ENCODE data around the gene PUS1. TPM values are rescaled to one million over a fixed set of nuclear protein-coding genes. Genes with fewer than 3 reads are reported as not detected.

PUS1 gene
- polyA plus RNA-seq, 1 experiment: 11.4 TPM

DNA sequence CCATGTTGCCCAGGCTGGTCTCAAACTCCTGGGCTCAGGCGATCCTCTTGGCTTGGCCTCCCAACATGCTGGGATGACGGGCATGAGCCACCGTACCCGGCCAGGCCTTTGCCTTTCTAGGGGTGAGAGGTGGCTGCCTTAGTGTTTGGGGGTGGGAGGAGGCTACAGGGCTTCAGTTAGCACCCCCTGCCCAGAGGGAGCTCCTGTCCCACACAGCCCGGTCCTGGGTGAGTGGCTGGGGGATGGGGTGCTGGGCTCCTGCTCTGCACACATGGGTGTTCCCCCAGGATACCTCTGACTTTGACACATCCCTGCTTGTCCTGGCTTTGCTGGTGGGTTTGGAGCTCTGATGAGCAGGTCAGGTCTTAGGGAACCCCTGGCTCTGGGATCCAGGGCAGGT is 24.7 kb upstream of the PUS1 start:
- Histone ChIP-seq H3K4me3 (ENCODE audit: low read depth, low read length) (no peak overlapping the region), H3K27ac (ENCODE audit: low read depth, low read length) (no peak overlapping the region), H3K27me3 (ENCODE audit: control insufficient read depth, insufficient read depth, low read length) (no peaks in the 10 kb centered on the region), H3K9me3 (ENCODE audit: control insufficient read depth, insufficient read depth, low read length) (no peaks in the 10 kb centered on the region; the same call in 1 of the 2 replicates)
- TF ChIP-seq, protein P1, sequence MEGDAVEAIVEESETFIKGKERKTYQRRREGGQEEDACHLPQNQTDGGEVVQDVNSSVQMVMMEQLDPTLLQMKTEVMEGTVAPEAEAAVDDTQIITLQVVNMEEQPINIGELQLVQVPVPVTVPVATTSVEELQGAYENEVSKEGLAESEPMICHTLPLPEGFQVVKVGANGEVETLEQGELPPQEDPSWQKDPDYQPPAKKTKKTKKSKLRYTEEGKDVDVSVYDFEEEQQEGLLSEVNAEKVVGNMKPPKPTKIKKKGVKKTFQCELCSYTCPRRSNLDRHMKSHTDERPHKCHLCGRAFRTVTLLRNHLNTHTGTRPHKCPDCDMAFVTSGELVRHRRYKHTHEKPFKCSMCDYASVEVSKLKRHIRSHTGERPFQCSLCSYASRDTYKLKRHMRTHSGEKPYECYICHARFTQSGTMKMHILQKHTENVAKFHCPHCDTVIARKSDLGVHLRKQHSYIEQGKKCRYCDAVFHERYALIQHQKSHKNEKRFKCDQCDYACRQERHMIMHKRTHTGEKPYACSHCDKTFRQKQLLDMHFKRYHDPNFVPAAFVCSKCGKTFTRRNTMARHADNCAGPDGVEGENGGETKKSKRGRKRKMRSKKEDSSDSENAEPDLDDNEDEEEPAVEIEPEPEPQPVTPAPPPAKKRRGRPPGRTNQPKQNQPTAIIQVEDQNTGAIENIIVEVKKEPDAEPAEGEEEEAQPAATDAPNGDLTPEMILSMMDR (IDR thresholded peaks at IDR 0.05; ENCODE audit: low read depth, low read length): no peak
- DNase-seq (ENCODE audit: low read depth, low spot score): no peak
- ChIA-PET CTCF (no interaction called here), POLR2A (no interaction called here)

GRCh38 chr12:131905081-131905629 is 23.9 kb upstream of the PUS1 start:
- no peak for DNase-seq (ENCODE audit: low read depth, low spot score)
- CTCF ChIA-PET: no interaction called here
- POLR2A ChIA-PET: no interaction called here

GRCh38 chr12:131905630-131906091 is 23.4 kb upstream of the PUS1 start:
- H3K4me3 ChIP-seq (ENCODE audit: low read depth, low read length): no peak overlapping the region
- DNase-seq (ENCODE audit: low read depth, low spot score): no peak
- no peaks in the 10 kb centered on the region for H3K27me3 ChIP-seq (ENCODE audit: control insufficient read depth, insufficient read depth, low read length)
- TF ChIP-seq, protein P1 (IDR thresholded peaks at IDR 0.05; ENCODE audit: low read depth, low read length): no peak
- no peaks in the 10 kb centered on the region; the same call in 1 of the 2 replicates for H3K9me3 ChIP-seq (ENCODE audit: control insufficient read depth, insufficient read depth, low read length)
- ChIA-PET CTCF (no interaction called here), POLR2A (no interaction called here)
- H3K27ac ChIP-seq (ENCODE audit: low read depth, low read length): no peak overlapping the region

More at GRCh38 chr12:131905081-131905629, 23.9 kb upstream of the PUS1 start:
- Histone ChIP-seq H3K27ac (ENCODE audit: low read depth, low read length) (no peak overlapping the region), H3K4me3 (ENCODE audit: low read depth, low read length) (no peak overlapping the region), H3K9me3 (ENCODE audit: control insufficient read depth, insufficient read depth, low read length) (no peaks in the 10 kb centered on the region; the same call in 1 of the 2 replicates), H3K27me3 (ENCODE audit: control insufficient read depth, insufficient read depth, low read length) (no peaks in the 10 kb centered on the region)
- TF ChIP-seq, protein P1 (IDR thresholded peaks at IDR 0.05; ENCODE audit: low read depth, low read length): no peak

DNA sequence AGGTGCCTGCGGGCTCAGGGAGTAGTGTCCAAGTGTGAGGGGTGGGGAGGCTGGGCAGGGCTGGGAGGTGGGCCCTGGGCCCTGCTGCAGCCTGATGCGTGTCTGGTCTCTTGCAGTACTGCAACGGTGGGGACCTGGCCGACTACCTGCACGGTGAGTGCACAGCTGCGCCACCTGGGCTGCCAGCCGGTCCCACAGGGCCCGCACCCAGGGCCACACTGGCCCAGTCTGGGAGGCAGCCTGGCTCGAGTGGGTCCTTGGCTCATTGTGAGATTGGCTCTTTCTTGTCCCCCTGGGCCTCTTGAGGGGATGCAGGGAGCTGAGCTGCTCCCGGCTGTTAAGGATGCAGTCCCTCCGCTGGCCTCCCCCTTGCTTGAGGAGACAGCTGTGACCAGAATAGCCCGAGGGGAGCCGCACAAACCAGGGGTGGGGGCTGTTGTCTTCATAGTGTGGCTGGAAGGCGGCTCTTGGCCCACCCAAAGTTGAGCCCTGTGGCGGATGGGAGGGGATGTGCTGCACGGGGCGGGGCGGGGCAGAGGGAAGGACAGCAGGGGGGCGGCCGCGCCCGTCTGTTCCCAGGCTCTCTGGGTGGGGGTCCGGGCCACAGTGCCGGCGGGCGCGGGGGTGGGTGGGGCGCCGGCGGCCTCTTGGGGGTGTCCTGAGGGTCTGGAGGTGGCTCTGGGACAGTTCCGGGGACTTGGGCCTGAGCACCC is 21.5 kb upstream of the PUS1 start:
- Histone ChIP-seq H3K27ac (ENCODE audit: low read depth, low read length) (no peak overlapping the region), H3K4me3 (ENCODE audit: low read depth, low read length) (no peak overlapping the region), H3K27me3 (ENCODE audit: control insufficient read depth, insufficient read depth, low read length) (no peaks in the 10 kb centered on the region), H3K9me3 (ENCODE audit: control insufficient read depth, insufficient read depth, low read length) (no peaks in the 10 kb centered on the region; the same call in 1 of the 2 replicates)
- no peak for DNase-seq (ENCODE audit: low read depth, low spot score)
- TF ChIP-seq, protein P1 (IDR thresholded peaks at IDR 0.05; ENCODE audit: low read depth, low read length): no peak
- ChIA-PET POLR2A (no interaction called here), CTCF (no interaction called here)
